Lung microvascular endothelial cell (primary cell): Measurements from ENCODE around the gene INTS2. TPM values are rescaled to one million over a fixed set of nuclear protein-coding genes. Genes with fewer than 3 reads are reported as not detected.
"Not testable (repeated sequence)": the region's sequence is repeated elsewhere in the genome, so short reads cannot be mapped to it uniquely, and the experiment has no call there.

Experiments used
- DNase-seq, 2 donors: peaks; one replicate each; pipeline versions ENCODE4 v3.0.0 to v3.0.0-alpha.2; 2010; ENCODE audit warnings: low read depth in 2 of 2
- total RNA-seq: library from RNA; depleted of rRNA; stranded (reverse); fragments of >200 nt; gene quantifications from 2 replicates; pipeline ENCODE4 v1.2.1, GENCODE V29; 2014

The INTS2 gene
- total RNA-seq: 11.8 and 13.1 TPM in 2 replicates

GRCh38 chr17:61927208-61928100 lies at the start of gene INTS2:
INTS2 (minus strand) TSS chr17:61927982; CDS start chr17:61926644, 1,338 bp downstream.
- peak; percentile 95 to 96 for DNase-seq

GRCh38 chr17:61974115-61974514 lies 46.3 kb upstream of the INTS2 start:
- DNase-seq: no peak

- DNase-seq: no peak
Observed at GRCh38 chr17:61972311-61972710, 44.5 kb upstream of the INTS2 start.

- no peak for DNase-seq
Observed at GRCh38 chr17:61970030-61970429, 42.2 kb upstream of the INTS2 start.

- no peak for DNase-seq
Observed at GRCh38 chr17:61968757-61969156, 41.0 kb upstream of the INTS2 start.

- no peak for DNase-seq
Observed at GRCh38 chr17:61967729-61968128, 39.9 kb upstream of the INTS2 start.

GRCh38 chr17:61966191-61966590 lies 38.4 kb upstream of the INTS2 start:
- DNase-seq: peak in 1 of 2 donors; percentile 72

- no peak for DNase-seq
Observed at GRCh38 chr17:61955619-61956018, 27.8 kb upstream of the INTS2 start.

- no peak for DNase-seq
Observed at GRCh38 chr17:61947367-61948078, 19.7 kb upstream of the INTS2 start.

GRCh38 chr17:61946359-61946758 lies 18.6 kb upstream of the INTS2 start:
- DNase-seq: no peak

- no peak for DNase-seq
Observed at GRCh38 chr17:61943117-61943516, 15.3 kb upstream of the INTS2 start.

- no peak for DNase-seq
Observed at GRCh38 chr17:61942085-61942484, 14.3 kb upstream of the INTS2 start.

GRCh38 chr17:61928101-61928436 lies 287 bp upstream of the INTS2 start:
- no peak for DNase-seq

GRCh38 chr17:61926826-61927207 lies 965 bp downstream of the INTS2 start:
- DNase-seq: no peak

GRCh38 chr17:61915162-61915561 lies 12.6 kb downstream of the INTS2 start:
- DNase-seq: not testable (repeated sequence)

GRCh38 chr17:61908292-61909037 lies 19.3 kb downstream of the INTS2 start:
- no peak for DNase-seq

- DNase-seq: no peak
Observed at GRCh38 chr17:61907361-61907760, 20.4 kb downstream of the INTS2 start.

- no peak for DNase-seq
Observed at GRCh38 chr17:61904094-61904710, 23.6 kb downstream of the INTS2 start.

GRCh38 chr17:61903251-61903650 lies 24.5 kb downstream of the INTS2 start:
- DNase-seq: no peak

GRCh38 chr17:61897548-61898180 lies 30.1 kb downstream of the INTS2 start:
- DNase-seq: no peak

- DNase-seq: no peak
Observed at GRCh38 chr17:61895391-61895790, 32.4 kb downstream of the INTS2 start.
